A549 (cell line): ENCODE results near the gene RAE1. TPM values are rescaled to one million over a fixed set of nuclear protein-coding genes. Genes with fewer than 3 reads are reported as not detected.

ENCODE experiments used
- ATAC-seq, 2 experiments: fragments of 200-7000 bp in 1 of 2; fragments of >200 bp in 1 of 2; cut with Nextera tagmentation in 1 of 2; cut with Tn5 transposase in 1 of 2; 3 replicates each; pipeline versions ENCODE4 v1.8.0 to v1.9.1; 2018 to 2020; ENCODE audit warnings: mild to moderate bottlenecking in 1 of 2, moderate library complexity in 1 of 2
- CTCF ChIA-PET: fragments of 300-600 bp; sonication (Branson Sonifier 250); formaldehyde crosslinking; extraction: SDS; loops from one replicate; lab custom pipeline; 2021; ENCODE audit warnings: antibody characterized with exemption, inconsistent platforms; lab: Yijun Ruan, JAX
- POLR2A ChIA-PET: fragments of 350-600 bp; formaldehyde crosslinking; extraction: SDS; loops from one replicate; lab custom pipeline; 2021; ENCODE audit warnings: antibody characterized with exemption, inconsistent platforms; lab: Yijun Ruan, JAX
- DNase-seq, 2 experiments: peaks; one replicate each; pipeline versions ENCODE4 v3.0.0 to v3.0.0-alpha.2; 2011 to 2016; ENCODE audit warnings: low read depth in 1 of 2, low spot score in 1 of 2
- FAIRE-seq: peaks from 2 replicates; lab custom pipeline; 2011; peaks lifted over from hg19 to GRCh38; lab: Jason Lieb, UNC
- H3K27ac ChIP-seq, 2 experiments: fragments of >200 bp; sonication (Bioruptor Twin); formaldehyde crosslinking; 3 replicates each; pipeline ENCODE4 v1.5.1; 2016 to 2017
- H3K4me1 ChIP-seq: fragments of >200 bp; sonication (Bioruptor Twin); formaldehyde crosslinking; 3 replicates; pipeline ENCODE4 v1.6.1; 2016
- H3K4me2 ChIP-seq: fragments of >200 bp; sonication (Bioruptor Twin); formaldehyde crosslinking; 3 replicates; pipeline ENCODE4 v1.6.1; 2016
- H3K4me3 ChIP-seq: fragments of >200 bp; sonication (Bioruptor Twin); formaldehyde crosslinking; 3 replicates; pipeline ENCODE4 v1.5.1; 2016
- H3K9me3 ChIP-seq: fragments of >200 bp; sonication (Bioruptor Twin); formaldehyde crosslinking; 3 replicates; pipeline ENCODE4 v1.6.1; 2016
- BHLHE40 ChIP-seq: IDR thresholded peaks from 2 replicates; pipeline ENCODE4 v1.6.1; 2012; ENCODE audit warnings: low read depth, low read length, inconsistent platforms
- CBX8 ChIP-seq: fragments of 200-600 bp; sonication (generic); IDR thresholded peaks from 2 replicates; pipeline ENCODE4 v1.6.1; 2016
- CEBPB ChIP-seq, 2 experiments: fragments of >200 bp in 1 of 2; sonication (Bioruptor Twin) in 1 of 2; formaldehyde crosslinking in 1 of 2; IDR thresholded peaks; 2 replicates each; pipeline ENCODE4 v1.6.1; 2012 to 2016
- ELK1 ChIP-seq: fragments of 150-350 bp; IDR thresholded peaks from 2 replicates; pipeline ENCODE4 v1.6.1; 2014; ENCODE audit warnings: low read depth, mild to moderate bottlenecking, low read length
- FOSB ChIP-seq: fragments of 250-450 bp; sonication (Bioruptor Pico); IDR thresholded peaks from 2 replicates; pipeline ENCODE4 v1.5.0; 2020; ENCODE audit warnings: mild to moderate bottlenecking, moderate library complexity
- HDAC2 ChIP-seq: fragments of 200-600 bp; sonication (generic); IDR thresholded peaks from 2 replicates; pipeline ENCODE4 v1.6.1; 2016
- HES2 ChIP-seq: fragments of >200 bp; sonication (Bioruptor Twin); formaldehyde crosslinking; IDR thresholded peaks from 2 replicates; pipeline ENCODE4 v1.6.1; 2016
- HEYL ChIP-seq: fragments of 250-450 bp; sonication (Bioruptor Pico); IDR thresholded peaks from 2 replicates; pipeline ENCODE4 v1.8.0; 2021; ENCODE audit warnings: mild to moderate bottlenecking, moderate library complexity
- HMGXB4 ChIP-seq: fragments of 250-450 bp; sonication (Bioruptor Pico); IDR thresholded peaks from 2 replicates; pipeline ENCODE4 v1.5.0; 2021; ENCODE audit warnings: mild to moderate bottlenecking, moderate library complexity, borderline replicate concordance
- HOXB13 ChIP-seq: fragments of 250-450 bp; sonication (Bioruptor Pico); IDR thresholded peaks from 2 replicates; pipeline ENCODE4 v1.5.0; 2020; ENCODE audit warnings: low read depth, mild to moderate bottlenecking, moderate library complexity
- JUNB ChIP-seq: fragments of >200 bp; sonication (Bioruptor Twin); formaldehyde crosslinking; IDR thresholded peaks from 2 replicates; pipeline ENCODE4 v1.6.1; 2016
- MAZ ChIP-seq: fragments of 150-350 bp; IDR thresholded peaks from 2 replicates; pipeline ENCODE4 v1.6.1; 2014; ENCODE audit warnings: antibody characterized with exemption, low read depth, low read length, borderline replicate concordance
- MYC ChIP-seq: IDR thresholded peaks from 2 replicates; pipeline ENCODE4 v1.6.1; 2012; ENCODE audit warnings: mild to moderate bottlenecking, inconsistent platforms, low read length, improper control_type of control experiment, borderline replicate concordance
- NFE2L2 ChIP-seq: fragments of 150-350 bp; conservative IDR thresholded peaks from 2 replicates; pipeline ENCODE4 v1.6.1; 2014; ENCODE audit warnings: low read length
- SMC3 ChIP-seq: fragments of >200 bp; sonication (Bioruptor Twin); formaldehyde crosslinking; IDR thresholded peaks from 3 replicates; pipeline ENCODE4 v1.6.1; 2018; ENCODE audit warnings: inconsistent platforms
- SREBF2 ChIP-seq: fragments of 450-650 bp; IDR thresholded peaks from 2 replicates; pipeline ENCODE4 v1.6.1; 2014; ENCODE audit warnings: mild to moderate bottlenecking, moderate library complexity
- TFCP2L1 ChIP-seq: fragments of 250-450 bp; sonication (Bioruptor Pico); IDR thresholded peaks from 2 replicates; pipeline ENCODE4 v1.5.0; 2021; ENCODE audit warnings: mild to moderate bottlenecking
- TP53 ChIP-seq: fragments of 250-450 bp; sonication (Bioruptor Pico); IDR thresholded peaks from 2 replicates; pipeline ENCODE4 v1.5.0; 2021; ENCODE audit warnings: mild to moderate bottlenecking, moderate library complexity
- ZSCAN20 ChIP-seq: fragments of 250-450 bp; sonication (Bioruptor Pico); IDR thresholded peaks from 2 replicates; pipeline ENCODE4 v1.8.0; 2022; ENCODE audit warnings: mild to moderate bottlenecking, moderate library complexity
- WGBS: methylation state at CpG from one replicate; pipeline ENCODE4 v1.1.6; 2017; ENCODE audit errors: missing lambda C conversion rate; 5-methylcytosine and 5-hydroxymethylcytosine counted together
- polyA plus RNA-seq, 4 experiments: library from polyadenylated mRNA; depleted of rRNA in 3 of 4; stranded (reverse); fragments of >200 nt; fragmentation: RNase III in 1 of 4; extraction: RNeasy Plus Mini Kit Qiagen cat#74134 plus additional on column Dnase treatment in 1 of 4; gene quantifications; 2 replicates in 3 of 4; 3 replicates in 1 of 4; pipeline ENCODE4 v1.2.3, GENCODE V29; 2011 to 2017

RAE1 gene
- polyA plus RNA-seq, 2 of the 4 experiments (the other 2 are of a cell fraction), result 54.7 to 69.6 TPM

- Histone ChIP-seq H3K27ac (no peak overlapping the region), H3K4me3 (no peak overlapping the region), H3K4me1 (no peaks in the 10 kb centered on the region; the same call in 2 of the 3 replicates), H3K4me2 (no peak overlapping the region), H3K9me3 (no peaks in the 10 kb centered on the region)
- FAIRE-seq (no peak), ATAC-seq (no peak), DNase-seq (no peak)
- 80% methylated on average over 17 of the region's 21 CpGs for WGBS
- ChIA-PET CTCF (interaction anchor here (0.8 to 1.5 kb wide), 3 partner anchors 8 to 99 kb away, joined by 3 to 8 read pairs (median 3); no protein-coding TSS in a partner anchor), POLR2A (no interaction called here)
- no peak for TF ChIP-seq HDAC2
These were observed 48.6 kb downstream of the RAE1 start for GRCh38 chr20:57399587-57400155.

- DNase-seq (no peak), FAIRE-seq (no peak), ATAC-seq (no peak)
- CTCF ChIA-PET, result no interaction called here
- no peak for TF ChIP-seq BHLHE40
- TF ChIP-seq FOSB (CRISPR knock-in tag), result no peak
- no peak for TF ChIP-seq NFE2L2
- no peak for TF ChIP-seq JUNB
- TF ChIP-seq TFCP2L1 (CRISPR knock-in tag), result no peak
- no peak for TF ChIP-seq SMC3
- TF ChIP-seq SREBF2, result no peak
- no peak for TF ChIP-seq HOXB13
- no peak for TF ChIP-seq HEYL (CRISPR knock-in tag)
- no peak overlapping the region for H3K4me2 ChIP-seq
- POLR2A ChIA-PET, result no interaction called here
- 81% methylated on average over 3 of the region's 11 CpGs for WGBS
- H3K4me3 ChIP-seq, result no peak overlapping the region
- no peaks in the 10 kb centered on the region for H3K9me3 ChIP-seq
- H3K27ac ChIP-seq, result no peak overlapping the region
- no peaks in the 10 kb centered on the region; the same call in 2 of the 3 replicates for H3K4me1 ChIP-seq
These were observed 49.2 kb downstream of the RAE1 start for GRCh38 chr20:57400231-57400701.

- H3K4me1 ChIP-seq, result no peaks in the 10 kb centered on the region
- FAIRE-seq (no peak), DNase-seq (no peak), ATAC-seq (no peak)
- H3K4me2 ChIP-seq, result no peak overlapping the region
- TF ChIP-seq JUNB (no peak), HMGXB4 (CRISPR knock-in tag) (no peak), CEBPB (IDR thresholded peaks at IDR 0.05) (no peak), CBX8 (no peak), NFE2L2 (no peak), HEYL (CRISPR knock-in tag) (no peak), SMC3 (no peak), TP53 (CRISPR knock-in tag) (no peak), MAZ (no peak), ZSCAN20 (no peak), HOXB13 (no peak), HES2 (no peak), ELK1 (no peak), FOSB (CRISPR knock-in tag) (no peak), MYC (no peak)
- whole genome bisulfite sequencing, result 88% methylated on average over 15 of the region's 21 CpGs
- H3K4me3 ChIP-seq, result no peak overlapping the region
- no peaks in the 10 kb centered on the region for H3K9me3 ChIP-seq
- ChIA-PET CTCF (interaction anchor here (0.8 to 1.8 kb wide), 4 partner anchors 11 to 109 kb away, joined by 3 to 4 read pairs (median 4); no protein-coding TSS in a partner anchor), POLR2A (no interaction called here)
- no peak overlapping the region for H3K27ac ChIP-seq
These were observed 49.9 kb downstream of the RAE1 start for GRCh38 chr20:57400821-57401564.
